SK-N-SH treated with all-trans-retinoic acid at 6 μM for 48 hours (cell line): ENCODE measurements around the gene CACNB4.

Experiments used
- ARNTL ChIP-seq: fragments of 450-650 bp; formaldehyde crosslinking; IDR thresholded peaks from 2 replicates; pipeline ENCODE4 v1.5.0; 2020; ENCODE audit warnings: low read depth, mild to moderate bottlenecking, moderate library complexity, borderline replicate concordance
- BACH2 ChIP-seq: fragments of 250-450 bp; sonication (Bioruptor Pico); IDR thresholded peaks from 2 replicates; pipeline ENCODE4 v1.9.0; 2021; ENCODE audit warnings: mild to moderate bottlenecking, borderline replicate concordance
- CREB5 ChIP-seq: fragments of 250-450 bp; sonication (Bioruptor Pico); IDR thresholded peaks from 2 replicates; pipeline ENCODE4 v1.5.1; 2020; ENCODE audit warnings: low read depth, mild to moderate bottlenecking, moderate library complexity
- CSRNP3 ChIP-seq: fragments of 250-450 bp; sonication (Bioruptor Pico); IDR thresholded peaks from 2 replicates; pipeline ENCODE4 v1.5.1; 2021; ENCODE audit warnings: mild to moderate bottlenecking, moderate library complexity
- ESRRG ChIP-seq: fragments of 250-450 bp; sonication (Bioruptor Pico); IDR thresholded peaks from 2 replicates; pipeline ENCODE4 v1.6.1; 2021; ENCODE audit warnings: mild to moderate bottlenecking
- ISL1 ChIP-seq: fragments of 250-450 bp; sonication (Bioruptor Pico); IDR thresholded peaks from 2 replicates; pipeline ENCODE4 v2.1.2; 2022; ENCODE audit warnings: mild to moderate bottlenecking, moderate library complexity
- OSR1 ChIP-seq: fragments of 250-450 bp; sonication (Bioruptor Pico); IDR thresholded peaks from 2 replicates; pipeline ENCODE4 v1.8.0; 2022; ENCODE audit warnings: moderate library complexity, mild to moderate bottlenecking, inconsistent platforms
- PATZ1 ChIP-seq: fragments of 250-450 bp; sonication (Bioruptor Pico); IDR thresholded peaks from 2 replicates; pipeline ENCODE4 v1.8.0; 2020; ENCODE audit warnings: mild to moderate bottlenecking, moderate library complexity, borderline replicate concordance
- RARB ChIP-seq: fragments of 250-450 bp; sonication (Bioruptor Pico); IDR thresholded peaks from 2 replicates; pipeline ENCODE4 v1.8.0; 2021; ENCODE audit warnings: mild to moderate bottlenecking, moderate library complexity
- SNAI2 ChIP-seq: fragments of 250-450 bp; sonication (Bioruptor Pico); IDR thresholded peaks from 2 replicates; pipeline ENCODE4 v1.5.0; 2020; ENCODE audit warnings: mild to moderate bottlenecking, moderate library complexity
- TSHZ2 ChIP-seq: fragments of 250-450 bp; sonication (Bioruptor Pico); IDR thresholded peaks from 2 replicates; pipeline ENCODE4 v1.5.0; 2020; ENCODE audit warnings: mild to moderate bottlenecking, moderate library complexity
- ZC3H10 ChIP-seq: fragments of 250-450 bp; sonication (Bioruptor Pico); IDR thresholded peaks from 2 replicates; pipeline ENCODE4 v1.5.1; 2021; ENCODE audit warnings: mild to moderate bottlenecking, moderate library complexity
- ZFP3 ChIP-seq: fragments of 250-450 bp; sonication (Bioruptor Pico); IDR thresholded peaks from 2 replicates; pipeline ENCODE4 v1.5.0; 2020; ENCODE audit warnings: mild to moderate bottlenecking, moderate library complexity

GRCh38 chr2:151916632-151917031 lies 182.2 kb downstream of the CACNB4 start:
- TF ChIP-seq PATZ1 (CRISPR knock-in tag) (no peak), OSR1 (CRISPR knock-in tag) (no peak), ZC3H10 (CRISPR knock-in tag) (no peak), RARB (CRISPR knock-in tag) (no peak), SNAI2 (CRISPR knock-in tag) (no peak), ARNTL (CRISPR knock-in tag) (no peak), CSRNP3 (no peak), BACH2 (CRISPR knock-in tag) (no peak), CREB5 (CRISPR knock-in tag) (no peak), ISL1 (no peak), ZFP3 (no peak), TSHZ2 (CRISPR knock-in tag) (no peak), ESRRG (no peak)
